ENCODE measurements around the gene NFRKB. TPM values are rescaled to one million over a fixed set of nuclear protein-coding genes. Genes with fewer than 3 reads are reported as not detected.
"Not testable (repeated sequence)": the region's sequence is repeated elsewhere in the genome, so short reads cannot be mapped to it uniquely, and the experiment has no call there.

Gene NFRKB
- total RNA-seq, 1 experiment from 2014 or later = 34.2 TPM

GRCh38 chr11:129852125-129852740 is 43.1 kb downstream of the NFRKB start:
- in situ Hi-C loops (cut with HindIII; ENCODE audit: low sequenced_read_pairs) = no loop called here
- DNase-seq (ENCODE audit: low spot score) = no peak

- in situ Hi-C loops (cut with HindIII; ENCODE audit: low sequenced_read_pairs) = no loop called here
- DNase-seq (ENCODE audit: low spot score) = no peak
Observed at GRCh38 chr11:129849447-129850130, 45.8 kb downstream of the NFRKB start.

GRCh38 chr11:129847361-129847760 is 48.0 kb downstream of the NFRKB start:
- in situ Hi-C loops (cut with HindIII; ENCODE audit: low sequenced_read_pairs); DNase-seq (ENCODE audit: low spot score): not testable (repeated sequence)

GRCh38 chr11:129846508-129847335 is 48.7 kb downstream of the NFRKB start:
- no peak for DNase-seq (ENCODE audit: low spot score)
- in situ Hi-C loops (cut with HindIII; ENCODE audit: low sequenced_read_pairs) = no loop called here

Other genes with a start within 250 kb of the NFRKB start
- not detected in 2 replicates for gene TMEM45B, start 79.7 kb downstream of the NFRKB start, total RNA-seq (2014; rRNA removed; shearing (Covaris generic))
- 3.0 and 5.6 TPM in 2 replicates for gene PRDM10, start 107.3 kb upstream of the NFRKB start, total RNA-seq (2014; rRNA removed; shearing (Covaris generic))
- gene APLP2, start 174.3 kb upstream of the NFRKB start, total RNA-seq (2014; rRNA removed; shearing (Covaris generic)) = 217 and 237 TPM in 2 replicates